ENCODE results near the gene GLS.
A peak's percentile ranks its signal among the peaks of the same experiment; 100 is the strongest.
"Not testable (repeated sequence)": the region's sequence is repeated elsewhere in the genome, so short reads cannot be mapped to it uniquely, and the experiment has no call there.

Gene GLS

GRCh38 chr2:190843890-190844699 lies 36.5 kb upstream of the GLS start:
- TF ChIP-seq, protein P1, sequence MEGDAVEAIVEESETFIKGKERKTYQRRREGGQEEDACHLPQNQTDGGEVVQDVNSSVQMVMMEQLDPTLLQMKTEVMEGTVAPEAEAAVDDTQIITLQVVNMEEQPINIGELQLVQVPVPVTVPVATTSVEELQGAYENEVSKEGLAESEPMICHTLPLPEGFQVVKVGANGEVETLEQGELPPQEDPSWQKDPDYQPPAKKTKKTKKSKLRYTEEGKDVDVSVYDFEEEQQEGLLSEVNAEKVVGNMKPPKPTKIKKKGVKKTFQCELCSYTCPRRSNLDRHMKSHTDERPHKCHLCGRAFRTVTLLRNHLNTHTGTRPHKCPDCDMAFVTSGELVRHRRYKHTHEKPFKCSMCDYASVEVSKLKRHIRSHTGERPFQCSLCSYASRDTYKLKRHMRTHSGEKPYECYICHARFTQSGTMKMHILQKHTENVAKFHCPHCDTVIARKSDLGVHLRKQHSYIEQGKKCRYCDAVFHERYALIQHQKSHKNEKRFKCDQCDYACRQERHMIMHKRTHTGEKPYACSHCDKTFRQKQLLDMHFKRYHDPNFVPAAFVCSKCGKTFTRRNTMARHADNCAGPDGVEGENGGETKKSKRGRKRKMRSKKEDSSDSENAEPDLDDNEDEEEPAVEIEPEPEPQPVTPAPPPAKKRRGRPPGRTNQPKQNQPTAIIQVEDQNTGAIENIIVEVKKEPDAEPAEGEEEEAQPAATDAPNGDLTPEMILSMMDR (IDR thresholded peaks at IDR 0.05; ENCODE audit: unreplicated experiment in 3 of 3) = no peak
- no peak overlapping the region for H3K4me3 Mint-ChIP-seq
- H3K4me1 Mint-ChIP-seq = peaks cover 10% of the 10 kb centered on the region
- peaks cover 3% of the 10 kb centered on the region for H3K27me3 Mint-ChIP-seq (ENCODE audit: low read depth)
- no peaks in the 10 kb centered on the region for H3K36me3 Mint-ChIP-seq (ENCODE audit: low read depth)
- H3K9me3 Mint-ChIP-seq = no peaks in the 10 kb centered on the region
- no peak overlapping the region for H3K27ac Mint-ChIP-seq

- Mint-ChIP-seq H3K9me3 (no peaks in the 10 kb centered on the region), H3K27me3 (ENCODE audit: low read depth) (peaks cover 3% of the 10 kb centered on the region), H3K4me3 (no peak overlapping the region), H3K27ac (no peak overlapping the region), H3K4me1 (peaks cover 7% of the 10 kb centered on the region), H3K36me3 (ENCODE audit: low read depth) (no peaks in the 10 kb centered on the region)
- TF ChIP-seq, protein P1 (IDR thresholded peaks at IDR 0.05; ENCODE audit: unreplicated experiment in 3 of 3) = no peak
These were observed 35.8 kb upstream of the GLS start for GRCh38 chr2:190844700-190845401.

DNA sequence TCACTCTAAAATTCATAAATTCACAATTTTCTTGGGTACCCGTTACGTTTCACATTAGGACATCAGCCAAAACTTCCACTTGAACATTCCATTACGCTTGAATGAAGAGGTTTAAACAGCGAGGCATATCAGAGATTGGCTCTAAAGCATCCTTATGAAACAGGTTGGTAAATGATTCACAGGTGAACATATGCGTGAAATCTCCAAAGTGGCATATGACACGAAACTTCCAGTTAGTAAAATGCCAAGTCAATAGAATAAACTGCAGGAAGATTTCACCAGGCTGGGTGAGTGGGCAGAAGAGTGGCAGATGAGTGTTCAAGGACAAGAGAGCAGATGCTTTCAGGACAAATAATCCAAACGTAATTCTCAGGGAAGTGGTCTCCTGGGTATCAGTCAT lies 33.9 kb upstream of the GLS start:
- H3K9me3 Mint-ChIP-seq = no peaks in the 10 kb centered on the region
- H3K27me3 Mint-ChIP-seq (ENCODE audit: low read depth) = peaks cover 3% of the 10 kb centered on the region
- H3K4me1 Mint-ChIP-seq = peaks cover 7% of the 10 kb centered on the region
- H3K36me3 Mint-ChIP-seq (ENCODE audit: low read depth) = no peaks in the 10 kb centered on the region
- TF ChIP-seq, protein P1 (IDR thresholded peaks at IDR 0.05; ENCODE audit: unreplicated experiment in 3 of 3) = no peak
- H3K27ac Mint-ChIP-seq = no peak overlapping the region
- H3K4me3 Mint-ChIP-seq = no peak overlapping the region

DNA sequence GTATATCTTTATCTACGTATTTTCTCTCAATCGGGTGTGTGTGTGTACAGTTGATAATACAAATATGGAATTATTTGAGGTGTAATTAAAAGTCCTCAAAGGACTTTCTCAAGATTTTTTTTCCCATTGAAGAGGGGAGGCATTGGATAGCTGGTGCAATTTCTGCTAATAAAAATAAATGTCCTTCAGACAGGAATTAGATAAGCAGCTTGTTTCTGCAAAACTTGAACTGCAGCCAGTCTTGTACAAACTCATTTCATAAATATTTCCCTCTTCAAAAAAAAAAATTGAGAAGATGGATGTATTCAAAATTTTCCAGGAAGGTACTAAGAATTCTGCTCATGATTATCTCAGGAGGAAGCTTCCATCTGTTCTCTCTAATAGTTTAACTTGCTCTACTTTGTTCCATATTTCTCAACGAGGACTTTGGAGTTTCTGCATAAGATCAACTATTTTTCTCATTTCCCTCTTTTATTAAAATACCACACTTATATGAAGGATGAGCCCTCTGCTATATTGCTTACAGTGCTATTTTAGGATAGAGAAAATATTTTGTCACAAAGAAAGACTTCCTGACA lies 33.0 kb upstream of the GLS start:
- H3K4me3 Mint-ChIP-seq = no peak overlapping the region
- H3K27ac Mint-ChIP-seq = peak overlapping the region in 2 of 3 experiments; percentile 4 to 58
- H3K9me3 Mint-ChIP-seq = no peaks in the 10 kb centered on the region
- TF ChIP-seq, protein P1 (IDR thresholded peaks at IDR 0.05; ENCODE audit: unreplicated experiment in 3 of 3) = no peak
- peaks cover 4% of the 10 kb centered on the region for H3K27me3 Mint-ChIP-seq (ENCODE audit: low read depth)
- H3K36me3 Mint-ChIP-seq (ENCODE audit: low read depth) = no peaks in the 10 kb centered on the region
- H3K4me1 Mint-ChIP-seq = peaks cover 7% of the 10 kb centered on the region

GRCh38 chr2:190849774-190850173 lies 30.8 kb upstream of the GLS start:
- Mint-ChIP-seq H3K27ac (no peak overlapping the region), H3K4me1 (peaks cover 7% of the 10 kb centered on the region), H3K9me3 (no peaks in the 10 kb centered on the region), H3K27me3 (ENCODE audit: low read depth) (peaks cover 4% of the 10 kb centered on the region), H3K36me3 (ENCODE audit: low read depth) (no peaks in the 10 kb centered on the region), H3K4me3 (no peak overlapping the region)
- TF ChIP-seq, protein P1 (IDR thresholded peaks at IDR 0.05; ENCODE audit: unreplicated experiment in 3 of 3) = no peak

DNA sequence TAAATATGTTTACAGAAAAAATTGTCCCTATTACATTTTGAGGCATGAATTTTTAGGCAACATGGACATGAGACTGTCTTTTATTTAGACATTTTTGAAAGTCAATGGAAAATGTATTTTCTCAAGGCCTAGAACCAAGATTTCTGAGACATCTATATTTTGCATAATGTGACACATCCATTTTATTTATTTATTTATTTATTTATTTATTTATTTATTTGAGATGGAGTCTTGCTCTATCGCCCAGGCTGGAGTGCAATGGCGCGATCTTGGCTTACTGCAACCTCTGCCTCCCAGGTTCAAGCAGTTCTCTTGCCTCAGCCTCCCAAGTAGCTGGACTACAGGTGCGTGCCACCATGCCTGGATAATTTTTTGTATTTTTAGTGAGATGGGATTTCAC lies 27.6 kb upstream of the GLS start:
- H3K27ac Mint-ChIP-seq; H3K4me3 Mint-ChIP-seq; H3K4me1 Mint-ChIP-seq; H3K9me3 Mint-ChIP-seq; H3K36me3 Mint-ChIP-seq (ENCODE audit: low read depth); H3K27me3 Mint-ChIP-seq (ENCODE audit: low read depth): not testable (repeated sequence)
